GM10248 (cell line): ENCODE data around the gene LRRC4C.

Source experiments
- CTCF ChIA-PET: fragments of 300-600 bp; sonication (Branson Sonifier 250); formaldehyde crosslinking; extraction: SDS; loops from one replicate; lab custom pipeline; 2021; ENCODE audit warnings: antibody characterized with exemption; lab: Yijun Ruan, JAX
- POLR2A ChIA-PET: fragments of 350-650 bp; sonication (Branson Sonifier 250); formaldehyde crosslinking; extraction: SDS; loops from one replicate; lab custom pipeline; 2020; ENCODE audit warnings: antibody characterized with exemption; lab: Yijun Ruan, JAX
- DNase-seq: peaks from one replicate; pipeline ENCODE4 v3.0.0; 2012; ENCODE audit errors: extremely low spot score
- TF ChIP-seq, protein P1 (sequence below): IDR thresholded peaks from 2 replicates; pipeline ENCODE4 v1.5.1; 2012; ENCODE audit warnings: mild to moderate bottlenecking, low read depth; ENCODE audit errors: extremely low read depth, missing control alignments, control extremely low read depth

LRRC4C gene

DNA sequence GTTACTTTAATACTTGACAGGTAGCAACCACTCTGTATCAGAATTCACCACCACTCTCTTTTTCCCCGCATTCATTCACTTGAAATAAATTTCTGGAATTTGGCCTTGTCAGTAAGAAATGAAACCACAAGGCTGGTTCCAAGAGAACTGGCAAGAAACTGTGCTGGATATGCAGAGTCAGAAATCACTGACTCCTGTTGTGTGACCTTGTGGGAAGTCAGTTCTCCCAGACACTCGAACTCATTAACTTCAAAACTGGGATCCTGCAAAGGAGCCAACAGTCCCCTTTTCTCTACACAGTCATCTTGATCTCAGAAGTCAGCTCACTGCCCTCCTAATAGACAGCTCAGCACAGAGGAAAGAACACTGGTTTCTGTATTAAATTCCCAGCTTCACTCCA, 142.7 kb downstream of the LRRC4C start:
- POLR2A ChIA-PET = no interaction called here
- TF ChIP-seq, protein P1, sequence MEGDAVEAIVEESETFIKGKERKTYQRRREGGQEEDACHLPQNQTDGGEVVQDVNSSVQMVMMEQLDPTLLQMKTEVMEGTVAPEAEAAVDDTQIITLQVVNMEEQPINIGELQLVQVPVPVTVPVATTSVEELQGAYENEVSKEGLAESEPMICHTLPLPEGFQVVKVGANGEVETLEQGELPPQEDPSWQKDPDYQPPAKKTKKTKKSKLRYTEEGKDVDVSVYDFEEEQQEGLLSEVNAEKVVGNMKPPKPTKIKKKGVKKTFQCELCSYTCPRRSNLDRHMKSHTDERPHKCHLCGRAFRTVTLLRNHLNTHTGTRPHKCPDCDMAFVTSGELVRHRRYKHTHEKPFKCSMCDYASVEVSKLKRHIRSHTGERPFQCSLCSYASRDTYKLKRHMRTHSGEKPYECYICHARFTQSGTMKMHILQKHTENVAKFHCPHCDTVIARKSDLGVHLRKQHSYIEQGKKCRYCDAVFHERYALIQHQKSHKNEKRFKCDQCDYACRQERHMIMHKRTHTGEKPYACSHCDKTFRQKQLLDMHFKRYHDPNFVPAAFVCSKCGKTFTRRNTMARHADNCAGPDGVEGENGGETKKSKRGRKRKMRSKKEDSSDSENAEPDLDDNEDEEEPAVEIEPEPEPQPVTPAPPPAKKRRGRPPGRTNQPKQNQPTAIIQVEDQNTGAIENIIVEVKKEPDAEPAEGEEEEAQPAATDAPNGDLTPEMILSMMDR = no peak
- CTCF ChIA-PET = interaction anchor here (1.0 to 1.5 kb wide), 3 partner anchors 8 to 16 kb away, joined by 3 to 5 read pairs (median 3); no protein-coding TSS in a partner anchor
- no peak for DNase-seq

DNA sequence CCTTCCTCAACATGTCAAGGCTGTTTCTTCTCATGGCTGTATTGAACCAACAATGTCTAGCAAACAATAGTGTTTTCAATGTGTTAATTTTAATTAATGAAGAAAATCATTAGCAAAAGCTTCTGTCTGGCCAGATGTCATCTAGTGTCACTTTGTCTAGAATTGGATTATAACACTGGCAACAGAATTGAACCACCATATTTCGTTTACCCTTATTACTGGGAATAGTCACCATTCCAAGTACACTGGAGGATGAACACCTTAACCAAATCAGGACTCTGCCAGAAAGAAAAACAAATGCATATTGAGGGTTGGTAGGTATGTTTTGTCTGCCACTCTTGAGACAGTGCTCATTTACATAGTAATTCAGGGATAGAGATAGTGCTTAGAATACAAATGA, 146.2 kb downstream of the LRRC4C start:
- POLR2A ChIA-PET = no interaction called here
- CTCF ChIA-PET = interaction anchor here (1.6 kb wide), 1 partner anchor 12 kb away, joined by 4 read pairs; no protein-coding TSS in a partner anchor
- DNase-seq = no peak
- TF ChIP-seq, protein P1 = no peak

GRCh38 chr11:41309716-41310115, 149.7 kb downstream of the LRRC4C start:
- TF ChIP-seq, protein P1 = no peak
- no peak for DNase-seq
- CTCF ChIA-PET = interaction anchor here (0.7 to 1.9 kb wide), 5 partner anchors 8 to 14 kb away, joined by 3 to 5 read pairs (median 4); no protein-coding TSS in a partner anchor
- POLR2A ChIA-PET = no interaction called here

DNA sequence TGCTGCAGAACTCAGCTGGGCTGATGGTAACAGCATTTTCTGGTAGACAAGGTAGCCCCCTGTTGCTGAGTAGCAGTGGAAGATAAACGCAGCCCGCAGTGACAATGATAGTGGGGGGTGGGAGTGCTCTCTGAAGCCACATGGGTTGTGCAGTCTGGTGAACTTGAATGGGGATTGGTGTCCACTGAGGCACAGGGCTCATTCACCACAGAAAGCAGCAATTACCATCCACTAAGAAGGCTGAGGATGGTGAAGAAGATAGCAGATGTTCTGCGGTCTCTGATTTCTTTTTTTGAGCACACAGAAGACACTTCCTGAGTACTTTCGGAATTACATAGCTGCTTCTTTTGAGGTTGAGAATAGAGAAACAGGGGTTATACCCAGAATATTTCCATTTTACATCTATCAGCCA, 150.3 kb downstream of the LRRC4C start:
- POLR2A ChIA-PET = no interaction called here
- TF ChIP-seq, protein P1 = no peak
- CTCF ChIA-PET = interaction anchor here (0.7 to 1.5 kb wide), 4 partner anchors 9 to 15 kb away, joined by 3 to 5 read pairs (median 4); no protein-coding TSS in a partner anchor
- peak; percentile 12 for DNase-seq

DNA sequence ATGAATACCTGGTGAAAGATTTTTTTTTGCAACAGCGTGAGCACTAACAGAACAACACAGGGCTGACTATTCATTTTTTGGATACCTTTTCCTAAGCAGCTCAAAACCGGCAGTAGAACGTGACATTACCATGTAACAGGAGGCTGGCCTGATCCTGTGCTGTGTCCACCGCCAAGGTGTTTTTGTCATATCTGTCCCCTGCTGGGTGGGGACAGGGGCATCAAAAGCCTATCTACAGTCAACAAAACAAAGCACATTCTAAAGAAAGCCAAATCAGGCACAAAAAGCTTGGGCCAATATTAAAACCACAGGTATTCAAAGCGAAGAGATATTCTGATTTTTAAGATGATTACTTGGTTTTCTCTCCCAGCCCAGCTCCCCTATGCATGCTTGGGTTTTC, 151.2 kb downstream of the LRRC4C start:
- ChIA-PET CTCF (interaction anchor here (1.2 to 1.7 kb wide), 4 partner anchors 8 to 1217 kb away, joined by 3 to 5 read pairs (median 4); no protein-coding TSS in a partner anchor), POLR2A (no interaction called here)
- no peak for DNase-seq
- TF ChIP-seq, protein P1 = no peak

GRCh38 chr11:41307296-41308080, 152.0 kb downstream of the LRRC4C start:
- TF ChIP-seq, protein P1 = no peak
- no peak for DNase-seq
- ChIA-PET CTCF (interaction anchor here (1.2 to 1.7 kb wide), 3 partner anchors 9 to 1218 kb away, joined by 3 to 5 read pairs (median 3); no protein-coding TSS in a partner anchor), POLR2A (no interaction called here)
